GM23248 (cell line): ENCODE measurements around the gene ERVW-1. TPM values are rescaled to one million over a fixed set of nuclear protein-coding genes. Genes with fewer than 3 reads are reported as not detected.

Experiments
- DNase-seq: peaks from one replicate; pipeline ENCODE4 v3.0.0-alpha.2; 2015
- H2AFZ ChIP-seq: fragments of 200-600 bp; sonication (generic); 2 replicates; pipeline ENCODE4 v1.6.1; 2016; ENCODE audit warnings: antibody characterized with exemption
- H3F3A ChIP-seq: fragments of 200-600 bp; sonication (generic); 2 replicates; pipeline ENCODE4 v1.6.1; 2016; ENCODE audit warnings: mild to moderate bottlenecking, antibody characterized with exemption, mixed run types; ENCODE audit not compliant: insufficient read depth
- H3K27ac ChIP-seq: fragments of 200-600 bp; sonication (generic); 2 replicates; pipeline ENCODE4 v1.5.1; 2016; ENCODE audit warnings: mild to moderate bottlenecking
- H3K27me3 ChIP-seq: fragments of 200-600 bp; sonication (generic); replicated peaks from 2 replicates; pipeline ENCODE4 v1.6.1; 2016; ENCODE audit warnings: mild to moderate bottlenecking; ENCODE audit not compliant: insufficient read depth
- H3K36me3 ChIP-seq: fragments of 200-600 bp; sonication (generic); 2 replicates; pipeline ENCODE4 v1.6.1; 2016; ENCODE audit warnings: low read depth, mild to moderate bottlenecking
- H3K4me1 ChIP-seq: fragments of 200-600 bp; sonication (generic); 2 replicates; pipeline ENCODE4 v1.6.1; 2016; ENCODE audit warnings: mild to moderate bottlenecking; ENCODE audit not compliant: insufficient read depth
- H3K4me2 ChIP-seq: fragments of 200-600 bp; sonication (generic); one replicate; pipeline ENCODE4 v1.6.1; 2016; ENCODE audit warnings: mild to moderate bottlenecking; ENCODE audit not compliant: unreplicated experiment
- H3K4me3 ChIP-seq: fragments of 200-600 bp; sonication (generic); 2 replicates; pipeline ENCODE4 v1.5.1; 2016; ENCODE audit warnings: mild to moderate bottlenecking
- H3K79me2 ChIP-seq: fragments of 200-600 bp; sonication (generic); 2 replicates; pipeline ENCODE4 v1.6.1; 2016; ENCODE audit warnings: mild to moderate bottlenecking; ENCODE audit not compliant: insufficient read depth
- H3K9ac ChIP-seq: fragments of 200-600 bp; sonication (generic); 2 replicates; pipeline ENCODE4 v1.6.1; 2016; ENCODE audit warnings: mild to moderate bottlenecking
- H3K9me2 ChIP-seq: fragments of 200-600 bp; sonication (generic); 2 replicates; pipeline ENCODE4 v1.6.1; 2016; ENCODE audit warnings: mixed run types, mild to moderate bottlenecking, moderate library complexity; ENCODE audit not compliant: insufficient read depth
- H3K9me3 ChIP-seq: fragments of 200-600 bp; sonication (generic); one replicate; pipeline ENCODE4 v1.6.1; 2017; ENCODE audit warnings: low read depth
- H4K20me1 ChIP-seq: fragments of 200-600 bp; sonication (generic); 2 replicates; pipeline ENCODE4 v1.6.0; 2016; ENCODE audit not compliant: insufficient read depth
- EZH2 ChIP-seq: fragments of 200-600 bp; sonication (generic); IDR thresholded peaks from 2 replicates; pipeline ENCODE4 v1.6.1; 2018; ENCODE audit warnings: antibody characterized with exemption, mild to moderate bottlenecking; ENCODE audit not compliant: insufficient read depth, poor library complexity, severe bottlenecking
- EZH2phosphoT487 ChIP-seq: fragments of 200-600 bp; sonication (generic); IDR thresholded peaks from 2 replicates; pipeline ENCODE4 v1.6.1; 2018; ENCODE audit warnings: antibody characterized with exemption, moderate library complexity, mild to moderate bottlenecking, low read depth; ENCODE audit not compliant: insufficient read depth
- WGBS, 2 experiments: methylation state at CpG; one replicate each; pipeline ENCODE4 v1.1.6; 2015 to 2017; ENCODE audit warnings: low lambda C conversion rate in 2 of 2, low coverage in 1 of 2; ENCODE audit errors: missing lambda C conversion rate in 2 of 2; 5-methylcytosine and 5-hydroxymethylcytosine counted together
- in situ Hi-C: fragments of 300-500 bp; cut with MboI; formaldehyde crosslinking; loops from 2 replicates; pipeline ENCODE4 v1.15.0; 2020
- polyA plus RNA-seq: library from polyadenylated mRNA; unstranded; fragments of >200 nt; fragmentation: Nextera tagmentation; extraction: Ambion mirVana; gene quantifications from 2 replicates; pipeline ENCODE4 v1.2.1, GENCODE V29; 2016
- total RNA-seq: library from RNA; depleted of rRNA; stranded (reverse); fragments of >200 nt; shearing (Covaris generic); gene quantifications from 2 replicates; pipeline ENCODE4 v1.2.3, GENCODE V29; 2014

ERVW-1 gene
- total and polyA plus RNA-seq, 2 experiments from 2014 or later, result not detected

- Histone ChIP-seq H2AFZ (no peak overlapping the region), H3F3A (no peaks in the 10 kb centered on the region), H3K9me3 (no peaks in the 10 kb centered on the region), H3K9ac (no peak overlapping the region), H3K27me3 (no peaks in the 10 kb centered on the region), H3K4me3 (no peak overlapping the region), H3K9me2 (no peaks in the 10 kb centered on the region), H3K4me2 (no peak overlapping the region), H4K20me1 (no peaks in the 10 kb centered on the region), H3K79me2 (no peaks in the 10 kb centered on the region), H3K4me1 (no peaks in the 10 kb centered on the region), H3K27ac (no peak overlapping the region), H3K36me3 (no peaks in the 10 kb centered on the region)
- TF ChIP-seq EZH2phosphoT487 (no peak), EZH2 (no peak)
- no peak for DNase-seq
- 70 to 71% methylated on average over 2 of the region's 2 CpGs for WGBS, 2 experiments
- in situ Hi-C loops, result no loop called here
Measured at GRCh38 chr7:92466682-92467081, 11.1 kb downstream of the ERVW-1 start.

GRCh38 chr7:92464515-92464914 lies 13.2 kb downstream of the ERVW-1 start:
- 72 to 82% methylated on average over 3 of the region's 3 CpGs for WGBS, 2 experiments
- H3K4me2 ChIP-seq, result no peak overlapping the region
- no peak overlapping the region for H3K27ac ChIP-seq
- no peaks in the 10 kb centered on the region for H4K20me1 ChIP-seq
- H2AFZ ChIP-seq, result no peak overlapping the region
- no peak for DNase-seq
- in situ Hi-C loops, result no loop called here
- H3K4me3 ChIP-seq, result no peak overlapping the region
- no peaks in the 10 kb centered on the region for H3K79me2 ChIP-seq
- TF ChIP-seq EZH2phosphoT487 (no peak), EZH2 (no peak)
- no peaks in the 10 kb centered on the region for H3K36me3 ChIP-seq
- H3K9me3 ChIP-seq, result no peaks in the 10 kb centered on the region
- no peaks in the 10 kb centered on the region for H3K4me1 ChIP-seq
- no peaks in the 10 kb centered on the region for H3K27me3 ChIP-seq
- no peaks in the 10 kb centered on the region for H3K9me2 ChIP-seq
- peaks cover 11% of the 10 kb centered on the region for H3F3A ChIP-seq
- H3K9ac ChIP-seq, result no peak overlapping the region

- no peak overlapping the region for H2AFZ ChIP-seq
- H3K9me3 ChIP-seq, result no peaks in the 10 kb centered on the region
- H4K20me1 ChIP-seq, result no peaks in the 10 kb centered on the region
- no peak overlapping the region for H3K4me3 ChIP-seq
- in situ Hi-C loops, result no loop called here
- TF ChIP-seq EZH2phosphoT487 (no peak), EZH2 (no peak)
- peaks cover 25% of the 10 kb centered on the region for H3F3A ChIP-seq
- H3K79me2 ChIP-seq, result no peaks in the 10 kb centered on the region
- H3K36me3 ChIP-seq, result no peaks in the 10 kb centered on the region
- H3K4me2 ChIP-seq, result no peak overlapping the region
- no peaks in the 10 kb centered on the region for H3K9me2 ChIP-seq
- no peak overlapping the region for H3K9ac ChIP-seq
- no peak overlapping the region for H3K27ac ChIP-seq
- DNase-seq, result no peak
- 94 to 96% methylated on average over 3 of the region's 3 CpGs for WGBS, 2 experiments
- H3K27me3 ChIP-seq, result no peaks in the 10 kb centered on the region
- no peaks in the 10 kb centered on the region for H3K4me1 ChIP-seq
Measured at GRCh38 chr7:92462560-92462959, 15.2 kb downstream of the ERVW-1 start.

GRCh38 chr7:92461027-92462003 lies 16.4 kb downstream of the ERVW-1 start:
- Histone ChIP-seq H3K27me3 (no peaks in the 10 kb centered on the region), H3K36me3 (peaks cover 5% of the 10 kb centered on the region), H2AFZ (peak overlapping the region; percentile 79), H3K4me3 (no peak overlapping the region), H3K9ac (no peak overlapping the region), H3K27ac (no peak overlapping the region), H3K9me2 (no peaks in the 10 kb centered on the region), H4K20me1 (no peaks in the 10 kb centered on the region), H3K4me2 (no peak overlapping the region), H3K9me3 (no peaks in the 10 kb centered on the region), H3F3A (peaks cover 25% of the 10 kb centered on the region), H3K4me1 (0 out of 2 replicates have a peak, but pooled peaks cover under 1% of the 10 kb centered on the region), H3K79me2 (no peaks in the 10 kb centered on the region)
- DNase-seq, result peak; percentile 71
- TF ChIP-seq EZH2phosphoT487 (no peak), EZH2 (no peak)
- in situ Hi-C loops, result no loop called here
- WGBS, 2 experiments, result 63 to 64% methylated on average over 8 of the region's 8 CpGs
